PFSK-1 (cell line): ENCODE data around the gene RBBP6.

ENCODE experiments used
- FOXP2 ChIP-seq: optimal IDR thresholded peaks from 2 replicates; pipeline ENCODE3; 2011; ENCODE audit warnings: borderline replicate concordance, control low read depth, inconsistent platforms; ENCODE audit not compliant: insufficient read depth; ENCODE audit errors: extremely low read length, extremely low read depth
- POLR2AphosphoS5 ChIP-seq: IDR thresholded peaks from 2 replicates; pipeline ENCODE4 v1.6.1; 2012; ENCODE audit warnings: low read depth, mild to moderate bottlenecking, control low read depth, low read length, moderate library complexity
- SIN3A ChIP-seq: IDR thresholded peaks from 2 replicates; pipeline ENCODE4 v1.6.1; 2012; ENCODE audit warnings: mild to moderate bottlenecking, low read length, moderate library complexity, borderline replicate concordance; ENCODE audit not compliant: insufficient read depth
- TAF1 ChIP-seq: IDR thresholded peaks from 2 replicates; pipeline ENCODE4 v1.6.1; 2012; ENCODE audit warnings: low read length, control low read depth, borderline replicate concordance; ENCODE audit not compliant: insufficient read depth
- TF ChIP-seq, protein P1 (sequence below), 2 experiments: IDR thresholded peaks; 2 replicates each; pipeline versions ENCODE4 v1.6.1 to v1.8.0; 2011 to 2012; ENCODE audit warnings: low read depth in 2 of 2, low read length in 2 of 2, control low read depth in 1 of 2, inconsistent platforms in 1 of 2, mild to moderate bottlenecking in 1 of 2, moderate library complexity in 1 of 2; ENCODE audit not compliant: insufficient read depth in 1 of 2

The RBBP6 gene

DNA sequence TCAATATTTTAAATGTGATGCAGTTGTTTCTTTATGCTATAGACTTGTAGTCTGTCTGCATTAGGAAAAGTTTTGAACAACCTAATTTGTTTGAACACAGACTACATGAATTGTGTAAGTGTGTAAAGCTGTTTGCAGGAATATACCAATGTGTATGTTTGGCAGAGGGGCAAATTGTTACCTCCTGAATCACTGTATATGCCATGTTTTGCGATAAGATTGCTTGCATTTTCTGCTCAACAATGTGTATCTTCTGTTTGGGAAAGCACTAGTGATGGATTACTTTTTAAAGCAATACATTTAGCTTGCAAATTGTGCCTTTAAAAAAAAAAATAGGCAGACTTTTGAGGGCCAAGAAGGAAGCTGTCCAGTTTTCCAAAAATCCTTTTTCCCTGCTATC lies 14.6 kb downstream of the RBBP6 start:
- TF ChIP-seq TAF1: no peak
- TF ChIP-seq SIN3A: no peak
- no peak for TF ChIP-seq FOXP2
- TF ChIP-seq, protein P1, sequence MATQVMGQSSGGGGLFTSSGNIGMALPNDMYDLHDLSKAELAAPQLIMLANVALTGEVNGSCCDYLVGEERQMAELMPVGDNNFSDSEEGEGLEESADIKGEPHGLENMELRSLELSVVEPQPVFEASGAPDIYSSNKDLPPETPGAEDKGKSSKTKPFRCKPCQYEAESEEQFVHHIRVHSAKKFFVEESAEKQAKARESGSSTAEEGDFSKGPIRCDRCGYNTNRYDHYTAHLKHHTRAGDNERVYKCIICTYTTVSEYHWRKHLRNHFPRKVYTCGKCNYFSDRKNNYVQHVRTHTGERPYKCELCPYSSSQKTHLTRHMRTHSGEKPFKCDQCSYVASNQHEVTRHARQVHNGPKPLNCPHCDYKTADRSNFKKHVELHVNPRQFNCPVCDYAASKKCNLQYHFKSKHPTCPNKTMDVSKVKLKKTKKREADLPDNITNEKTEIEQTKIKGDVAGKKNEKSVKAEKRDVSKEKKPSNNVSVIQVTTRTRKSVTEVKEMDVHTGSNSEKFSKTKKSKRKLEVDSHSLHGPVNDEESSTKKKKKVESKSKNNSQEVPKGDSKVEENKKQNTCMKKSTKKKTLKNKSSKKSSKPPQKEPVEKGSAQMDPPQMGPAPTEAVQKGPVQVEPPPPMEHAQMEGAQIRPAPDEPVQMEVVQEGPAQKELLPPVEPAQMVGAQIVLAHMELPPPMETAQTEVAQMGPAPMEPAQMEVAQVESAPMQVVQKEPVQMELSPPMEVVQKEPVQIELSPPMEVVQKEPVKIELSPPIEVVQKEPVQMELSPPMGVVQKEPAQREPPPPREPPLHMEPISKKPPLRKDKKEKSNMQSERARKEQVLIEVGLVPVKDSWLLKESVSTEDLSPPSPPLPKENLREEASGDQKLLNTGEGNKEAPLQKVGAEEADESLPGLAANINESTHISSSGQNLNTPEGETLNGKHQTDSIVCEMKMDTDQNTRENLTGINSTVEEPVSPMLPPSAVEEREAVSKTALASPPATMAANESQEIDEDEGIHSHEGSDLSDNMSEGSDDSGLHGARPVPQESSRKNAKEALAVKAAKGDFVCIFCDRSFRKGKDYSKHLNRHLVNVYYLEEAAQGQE (IDR thresholded peaks at IDR 0.05; ENCODE audit: insufficient read depth in 1 of 2, low read depth in 2 of 2, low read length in 2 of 2): no peak
- no peak for TF ChIP-seq POLR2AphosphoS5

DNA sequence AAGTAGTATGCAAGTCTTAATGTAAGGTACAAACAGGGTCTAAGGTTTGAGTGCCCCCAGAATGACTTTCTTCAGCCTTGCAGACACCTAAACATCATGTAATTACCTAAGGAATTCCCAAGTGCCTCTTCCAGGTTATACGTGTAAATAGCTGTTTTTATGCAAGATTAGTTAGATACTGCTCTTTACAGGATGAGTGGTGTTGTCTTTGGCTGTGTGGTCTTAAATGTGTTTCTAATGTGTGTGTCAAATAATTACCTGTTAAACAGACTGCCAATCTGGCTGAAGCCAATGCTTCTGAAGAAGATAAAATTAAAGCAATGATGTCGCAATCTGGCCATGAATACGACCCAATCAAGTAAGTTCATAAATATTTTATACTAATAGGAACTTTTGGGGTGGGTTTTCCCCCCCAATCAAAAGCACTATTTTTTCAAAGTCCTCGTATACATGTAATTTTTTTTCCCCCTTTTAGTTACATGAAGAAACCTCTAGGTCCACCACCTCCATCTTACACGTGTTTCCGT lies 16.0 kb downstream of the RBBP6 start:
- TF ChIP-seq SIN3A (no peak), POLR2AphosphoS5 (no peak), TAF1 (no peak), FOXP2 (no peak)
- TF ChIP-seq, protein P1 (IDR thresholded peaks at IDR 0.05; ENCODE audit: insufficient read depth in 1 of 2, low read depth in 2 of 2, low read length in 2 of 2): no peak

DNA sequence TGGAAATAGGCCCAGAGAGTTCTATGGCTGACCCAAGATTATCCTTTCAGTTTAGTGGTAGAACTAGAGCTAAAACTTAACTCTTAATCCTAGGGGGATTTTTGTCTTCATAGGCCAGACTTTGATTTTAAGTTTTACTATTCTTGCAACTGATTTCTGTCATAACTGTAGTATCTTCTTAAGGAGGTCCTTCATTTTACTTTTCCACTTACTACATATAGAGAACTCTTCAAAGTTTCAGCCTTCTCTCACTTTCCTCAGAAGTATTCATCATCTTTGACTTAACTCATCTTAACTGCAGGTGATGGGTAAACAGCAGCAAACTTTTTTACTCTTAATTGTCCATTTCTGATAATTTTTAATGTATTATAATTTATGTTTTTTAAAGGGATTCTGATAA lies 23.4 kb downstream of the RBBP6 start:
- TF ChIP-seq TAF1: no peak
- no peak for TF ChIP-seq FOXP2
- no peak for TF ChIP-seq SIN3A
- TF ChIP-seq POLR2AphosphoS5: no peak
- TF ChIP-seq, protein P1 (IDR thresholded peaks at IDR 0.05; ENCODE audit: insufficient read depth in 1 of 2, low read depth in 2 of 2, low read length in 2 of 2): no peak

DNA sequence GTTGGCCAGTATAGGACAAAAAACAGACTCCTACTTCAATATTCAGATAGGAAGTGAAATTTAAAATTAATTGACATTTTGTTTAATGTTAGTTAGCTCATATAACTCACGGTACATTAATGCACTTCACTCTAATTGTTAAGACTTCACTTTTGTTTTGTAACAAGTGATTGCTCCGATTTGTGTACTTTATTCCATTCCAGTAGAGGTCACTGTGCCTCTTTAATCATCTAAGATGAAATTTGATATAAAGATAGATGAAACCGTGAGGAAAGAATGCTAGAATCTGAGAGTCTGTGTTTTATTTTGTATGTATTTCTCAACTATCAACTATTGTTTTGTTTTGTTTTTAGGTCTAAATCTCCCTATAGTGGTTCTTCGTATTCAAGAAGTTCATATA lies 29.0 kb downstream of the RBBP6 start:
- no peak for TF ChIP-seq POLR2AphosphoS5
- TF ChIP-seq TAF1: no peak
- no peak for TF ChIP-seq SIN3A
- TF ChIP-seq, protein P1 (IDR thresholded peaks at IDR 0.05; ENCODE audit: insufficient read depth in 1 of 2, low read depth in 2 of 2, low read length in 2 of 2): no peak
- no peak for TF ChIP-seq FOXP2

DNA sequence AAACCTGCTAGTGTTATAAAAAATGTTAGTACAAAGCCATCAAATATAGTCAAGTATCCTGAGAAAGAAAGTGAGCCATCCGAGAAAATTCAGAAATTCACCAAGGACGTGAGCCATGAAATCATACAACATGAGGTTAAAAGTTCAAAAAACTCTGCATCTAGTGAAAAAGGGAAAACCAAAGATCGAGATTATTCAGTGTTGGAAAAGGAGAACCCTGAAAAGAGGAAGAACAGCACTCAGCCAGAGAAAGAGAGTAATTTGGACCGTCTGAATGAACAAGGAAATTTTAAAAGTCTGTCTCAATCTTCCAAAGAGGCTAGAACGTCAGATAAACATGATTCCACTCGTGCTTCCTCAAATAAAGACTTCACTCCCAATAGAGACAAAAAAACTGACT lies 31.7 kb downstream of the RBBP6 start:
- TF ChIP-seq, protein P1 (IDR thresholded peaks at IDR 0.05; ENCODE audit: insufficient read depth in 1 of 2, low read depth in 2 of 2, low read length in 2 of 2): no peak
- TF ChIP-seq POLR2AphosphoS5: no peak
- TF ChIP-seq TAF1: no peak
- TF ChIP-seq FOXP2: no peak
- no peak for TF ChIP-seq SIN3A
